ENCODE measurements around the gene FBXL13.
"Not testable (repeated sequence)": the region's sequence is repeated elsewhere in the genome, so short reads cannot be mapped to it uniquely, and the experiment has no call there.

The FBXL13 gene

GRCh38 chr7:102845346-102845745, 229.2 kb downstream of the FBXL13 start:
- H3K9me3 Mint-ChIP-seq: no peaks in the 10 kb centered on the region
- no peaks in the 10 kb centered on the region for H3K27me3 Mint-ChIP-seq
- no peaks in the 10 kb centered on the region for H3K4me1 Mint-ChIP-seq (ENCODE audit: low read depth in 2 of 2)
- no peak overlapping the region for H3K4me3 Mint-ChIP-seq
- no peak overlapping the region for H3K27ac Mint-ChIP-seq
- no peaks in the 10 kb centered on the region for H3K36me3 Mint-ChIP-seq (ENCODE audit: insufficient read depth)
- ATAC-seq (replicated peaks): no peak
- no peak for DNase-seq

- Mint-ChIP-seq H3K9me3 (no peaks in the 10 kb centered on the region), H3K27ac (no peak overlapping the region), H3K4me1 (ENCODE audit: low read depth in 2 of 2) (no peaks in the 10 kb centered on the region), H3K36me3 (ENCODE audit: insufficient read depth) (no peaks in the 10 kb centered on the region), H3K4me3 (no peak overlapping the region), H3K27me3 (no peaks in the 10 kb centered on the region)
- no peak for DNase-seq
- ATAC-seq (replicated peaks): no peak
These were observed 230.7 kb downstream of the FBXL13 start for GRCh38 chr7:102843850-102844249.

- DNase-seq: no peak
- H3K4me3 Mint-ChIP-seq: no peak overlapping the region
- H3K27ac Mint-ChIP-seq: no peak overlapping the region
- H3K27me3 Mint-ChIP-seq: no peaks in the 10 kb centered on the region
- H3K4me1 Mint-ChIP-seq (ENCODE audit: low read depth in 2 of 2): no peaks in the 10 kb centered on the region
- no peaks in the 10 kb centered on the region for H3K9me3 Mint-ChIP-seq
- ATAC-seq (replicated peaks): no peak
- no peaks in the 10 kb centered on the region for H3K36me3 Mint-ChIP-seq (ENCODE audit: insufficient read depth)
These were observed 232.3 kb downstream of the FBXL13 start for GRCh38 chr7:102842284-102842683.

GRCh38 chr7:102841290-102841689, 233.3 kb downstream of the FBXL13 start:
- no peaks in the 10 kb centered on the region for H3K27me3 Mint-ChIP-seq
- DNase-seq: no peak
- H3K9me3 Mint-ChIP-seq: no peaks in the 10 kb centered on the region
- H3K36me3 Mint-ChIP-seq (ENCODE audit: insufficient read depth): no peaks in the 10 kb centered on the region
- no peaks in the 10 kb centered on the region for H3K4me1 Mint-ChIP-seq (ENCODE audit: low read depth in 2 of 2)
- no peak overlapping the region for H3K27ac Mint-ChIP-seq
- H3K4me3 Mint-ChIP-seq: no peak overlapping the region
- no peak for ATAC-seq (replicated peaks)

- Mint-ChIP-seq H3K9me3 (no peaks in the 10 kb centered on the region), H3K36me3 (ENCODE audit: insufficient read depth) (no peaks in the 10 kb centered on the region), H3K4me3 (no peak overlapping the region), H3K4me1 (ENCODE audit: low read depth in 2 of 2) (no peaks in the 10 kb centered on the region), H3K27me3 (no peaks in the 10 kb centered on the region), H3K27ac (no peak overlapping the region)
- DNase-seq: no peak
- no peak for ATAC-seq (replicated peaks)
These were observed 234.2 kb downstream of the FBXL13 start for GRCh38 chr7:102840404-102840803.

- not testable (repeated sequence) for H3K27me3 Mint-ChIP-seq; H3K36me3 Mint-ChIP-seq (ENCODE audit: insufficient read depth); H3K4me3 Mint-ChIP-seq; H3K4me1 Mint-ChIP-seq (ENCODE audit: low read depth in 2 of 2); ATAC-seq (replicated peaks); H3K9me3 Mint-ChIP-seq; H3K27ac Mint-ChIP-seq; DNase-seq
These were observed 236.0 kb downstream of the FBXL13 start for GRCh38 chr7:102838572-102839101.

- Mint-ChIP-seq H3K4me1 (ENCODE audit: low read depth in 2 of 2) (no peaks in the 10 kb centered on the region), H3K36me3 (ENCODE audit: insufficient read depth) (no peaks in the 10 kb centered on the region), H3K4me3 (no peak overlapping the region), H3K27me3 (no peaks in the 10 kb centered on the region), H3K27ac (no peak overlapping the region), H3K9me3 (no peaks in the 10 kb centered on the region)
- ATAC-seq (replicated peaks) (no peak), DNase-seq (no peak)
These were observed 236.8 kb downstream of the FBXL13 start for GRCh38 chr7:102837802-102838201.

GRCh38 chr7:102836977-102837376, 237.6 kb downstream of the FBXL13 start:
- no peaks in the 10 kb centered on the region for H3K27me3 Mint-ChIP-seq
- H3K27ac Mint-ChIP-seq: no peak overlapping the region
- no peaks in the 10 kb centered on the region for H3K36me3 Mint-ChIP-seq (ENCODE audit: insufficient read depth)
- ATAC-seq (replicated peaks): no peak
- H3K4me3 Mint-ChIP-seq: no peak overlapping the region
- no peak for DNase-seq
- H3K4me1 Mint-ChIP-seq (ENCODE audit: low read depth in 2 of 2): no peaks in the 10 kb centered on the region
- no peaks in the 10 kb centered on the region for H3K9me3 Mint-ChIP-seq

- DNase-seq (no peak), ATAC-seq (replicated peaks) (no peak)
- Mint-ChIP-seq H3K9me3 (no peaks in the 10 kb centered on the region), H3K36me3 (ENCODE audit: insufficient read depth) (no peaks in the 10 kb centered on the region), H3K27me3 (no peaks in the 10 kb centered on the region), H3K27ac (no peak overlapping the region), H3K4me1 (ENCODE audit: low read depth in 2 of 2) (no peaks in the 10 kb centered on the region), H3K4me3 (no peak overlapping the region)
These were observed 238.2 kb downstream of the FBXL13 start for GRCh38 chr7:102836191-102836919.

- Mint-ChIP-seq H3K4me1 (ENCODE audit: low read depth in 2 of 2) (no peaks in the 10 kb centered on the region), H3K9me3 (no peaks in the 10 kb centered on the region), H3K4me3 (no peak overlapping the region), H3K27ac (no peak overlapping the region), H3K36me3 (ENCODE audit: insufficient read depth) (no peaks in the 10 kb centered on the region), H3K27me3 (no peaks in the 10 kb centered on the region)
- ATAC-seq (replicated peaks): no peak
- DNase-seq: no peak
These were observed 239.6 kb downstream of the FBXL13 start for GRCh38 chr7:102834999-102835398.

GRCh38 chr7:102834466-102834865, 240.1 kb downstream of the FBXL13 start:
- ATAC-seq (replicated peaks) (no peak), DNase-seq (no peak)
- no peaks in the 10 kb centered on the region for H3K27me3 Mint-ChIP-seq
- H3K4me1 Mint-ChIP-seq (ENCODE audit: low read depth in 2 of 2): no peaks in the 10 kb centered on the region
- no peak overlapping the region for H3K27ac Mint-ChIP-seq
- H3K9me3 Mint-ChIP-seq: no peaks in the 10 kb centered on the region
- no peaks in the 10 kb centered on the region for H3K36me3 Mint-ChIP-seq (ENCODE audit: insufficient read depth)
- no peak overlapping the region for H3K4me3 Mint-ChIP-seq

- no peaks in the 10 kb centered on the region for H3K27me3 Mint-ChIP-seq
- no peak for DNase-seq
- no peak overlapping the region for H3K4me3 Mint-ChIP-seq
- no peak overlapping the region for H3K27ac Mint-ChIP-seq
- ATAC-seq (replicated peaks): no peak
- no peaks in the 10 kb centered on the region for H3K36me3 Mint-ChIP-seq (ENCODE audit: insufficient read depth)
- H3K4me1 Mint-ChIP-seq (ENCODE audit: low read depth in 2 of 2): no peaks in the 10 kb centered on the region
- no peaks in the 10 kb centered on the region for H3K9me3 Mint-ChIP-seq
These were observed 241.3 kb downstream of the FBXL13 start for GRCh38 chr7:102833343-102833742.

- no peak for DNase-seq
- no peaks in the 10 kb centered on the region for H3K36me3 Mint-ChIP-seq (ENCODE audit: insufficient read depth)
- H3K27ac Mint-ChIP-seq: no peak overlapping the region
- H3K4me3 Mint-ChIP-seq: no peak overlapping the region
- H3K4me1 Mint-ChIP-seq (ENCODE audit: low read depth in 2 of 2): no peaks in the 10 kb centered on the region
- ATAC-seq (replicated peaks): no peak
- no peaks in the 10 kb centered on the region for H3K27me3 Mint-ChIP-seq
- no peaks in the 10 kb centered on the region for H3K9me3 Mint-ChIP-seq
These were observed 241.9 kb downstream of the FBXL13 start for GRCh38 chr7:102832674-102833073.

GRCh38 chr7:102830197-102830596, 244.4 kb downstream of the FBXL13 start:
- no peaks in the 10 kb centered on the region for H3K4me1 Mint-ChIP-seq (ENCODE audit: low read depth in 2 of 2)

More at GRCh38 chr7:102830197-102830596, 244.4 kb downstream of the FBXL13 start:
- H3K27ac Mint-ChIP-seq: no peak overlapping the region
- H3K4me3 Mint-ChIP-seq: no peak overlapping the region
- no peak for ATAC-seq (replicated peaks)
- no peaks in the 10 kb centered on the region for H3K9me3 Mint-ChIP-seq
- no peaks in the 10 kb centered on the region for H3K36me3 Mint-ChIP-seq (ENCODE audit: insufficient read depth)
- no peaks in the 10 kb centered on the region for H3K27me3 Mint-ChIP-seq
- DNase-seq: no peak
